Measurements from ENCODE around the gene SRL. TPM values are rescaled to one million over a fixed set of nuclear protein-coding genes. Genes with fewer than 3 reads are reported as not detected.
A peak's percentile ranks its signal among the peaks of the same experiment; 100 is the strongest.

Gene SRL
- total RNA-seq, 2 donors from 2014 or later: not detected

DNA sequence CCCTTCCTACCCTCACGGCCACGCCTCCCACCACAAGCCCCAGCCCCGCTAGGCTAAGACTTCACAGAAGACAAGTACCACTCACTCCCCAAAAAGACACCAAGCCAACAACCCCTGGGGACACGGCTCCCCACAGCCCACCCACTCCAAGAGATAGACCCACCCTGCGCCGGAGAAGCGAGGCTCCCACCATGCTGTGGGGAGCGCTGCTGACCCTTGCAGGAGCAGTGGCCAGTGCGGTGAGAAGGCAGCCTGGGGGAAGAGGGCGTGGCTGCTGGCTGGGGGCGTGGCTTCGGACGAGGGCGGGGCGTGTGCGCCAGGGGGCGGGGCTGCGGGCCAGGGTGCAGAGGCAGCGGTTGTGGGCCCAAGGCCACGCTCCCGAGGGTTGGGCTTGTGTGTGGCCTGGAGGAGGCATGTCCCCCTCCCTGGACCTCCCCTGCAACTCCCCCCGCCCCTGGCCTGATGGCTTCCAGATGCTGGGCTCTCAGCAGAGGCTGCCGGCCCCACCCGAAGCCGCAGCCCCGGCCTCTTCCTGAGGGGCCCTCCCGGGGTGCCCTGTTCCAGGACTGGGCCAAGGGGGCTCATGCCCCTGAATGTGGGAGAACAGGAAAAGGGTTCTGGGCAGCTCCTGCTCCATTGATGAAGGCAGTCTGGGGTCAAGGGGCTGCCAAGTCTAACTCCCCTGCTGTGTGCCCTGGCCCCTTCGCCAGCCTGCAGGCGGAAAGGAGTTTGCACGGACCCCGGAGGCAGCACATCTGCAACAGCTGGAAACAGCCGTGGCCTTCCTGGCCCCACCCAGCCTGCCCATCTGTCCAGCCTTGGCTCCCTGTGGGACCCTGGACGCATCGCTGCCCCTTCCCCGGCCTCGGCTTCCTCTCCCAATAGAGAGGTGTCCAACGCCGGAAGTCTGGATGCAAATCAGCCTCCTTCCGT is 21.9 kb upstream of the SRL start:
- no peak overlapping the region for H3K27ac ChIP-seq
- intact Hi-C loops (cut with DNase I): no loop called here
- ATAC-seq (peak; percentile 20), DNase-seq (peak; percentile 42 to 61 (median 57))
- no peaks in the 10 kb centered on the region for H3K9me3 ChIP-seq
- 60 to 86% methylated on average over 10 to 29 of the region's 39 CpGs for WGBS, 2 donors
- no peak overlapping the region for H3K4me3 ChIP-seq
- peaks cover 0 to 6% of the 10 kb centered on the region in 2 donors for H3K36me3 ChIP-seq (replicated peaks in 1 of 2; ENCODE audit: insufficient read depth in 1 of 2, low read depth in 2 of 2)
- TF ChIP-seq, protein P1, sequence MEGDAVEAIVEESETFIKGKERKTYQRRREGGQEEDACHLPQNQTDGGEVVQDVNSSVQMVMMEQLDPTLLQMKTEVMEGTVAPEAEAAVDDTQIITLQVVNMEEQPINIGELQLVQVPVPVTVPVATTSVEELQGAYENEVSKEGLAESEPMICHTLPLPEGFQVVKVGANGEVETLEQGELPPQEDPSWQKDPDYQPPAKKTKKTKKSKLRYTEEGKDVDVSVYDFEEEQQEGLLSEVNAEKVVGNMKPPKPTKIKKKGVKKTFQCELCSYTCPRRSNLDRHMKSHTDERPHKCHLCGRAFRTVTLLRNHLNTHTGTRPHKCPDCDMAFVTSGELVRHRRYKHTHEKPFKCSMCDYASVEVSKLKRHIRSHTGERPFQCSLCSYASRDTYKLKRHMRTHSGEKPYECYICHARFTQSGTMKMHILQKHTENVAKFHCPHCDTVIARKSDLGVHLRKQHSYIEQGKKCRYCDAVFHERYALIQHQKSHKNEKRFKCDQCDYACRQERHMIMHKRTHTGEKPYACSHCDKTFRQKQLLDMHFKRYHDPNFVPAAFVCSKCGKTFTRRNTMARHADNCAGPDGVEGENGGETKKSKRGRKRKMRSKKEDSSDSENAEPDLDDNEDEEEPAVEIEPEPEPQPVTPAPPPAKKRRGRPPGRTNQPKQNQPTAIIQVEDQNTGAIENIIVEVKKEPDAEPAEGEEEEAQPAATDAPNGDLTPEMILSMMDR (IDR thresholded peaks at IDR 0.05): no peak
- no peak for TF ChIP-seq POLR2A (IDR thresholded peaks at IDR 0.05)
- H3K4me1 ChIP-seq: peaks cover 44% of the 10 kb centered on the region
- H3K27me3 ChIP-seq: no peaks in the 10 kb centered on the region

DNA sequence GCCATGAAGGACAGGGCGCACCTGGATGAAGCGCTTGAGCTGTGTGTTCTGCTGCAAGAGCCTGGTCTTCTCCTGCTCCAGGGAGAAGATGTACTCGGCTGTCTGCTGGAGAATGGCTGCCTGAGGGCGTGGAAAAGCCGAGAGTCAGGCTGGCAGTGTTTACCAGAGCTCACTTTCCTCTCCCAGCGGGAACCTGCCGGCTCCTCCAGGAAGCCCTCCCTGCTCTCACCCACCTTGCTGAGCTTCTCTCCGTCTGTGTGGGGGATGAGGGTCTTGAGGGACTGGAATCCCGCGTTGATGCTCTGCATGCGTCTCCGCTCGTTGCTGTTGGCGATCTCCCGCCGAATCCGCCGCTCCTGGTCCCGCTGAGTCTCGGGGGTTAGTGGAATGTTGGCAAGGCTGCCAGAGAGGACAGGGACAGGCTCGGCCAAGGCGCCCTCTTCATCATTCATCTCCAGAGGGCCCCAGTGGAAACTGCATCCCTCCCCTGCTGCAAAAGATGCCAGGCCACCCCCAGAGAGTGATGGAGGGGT is 20.5 kb upstream of the SRL start:
- DNase-seq: no peak
- intact Hi-C loops (cut with DNase I): no loop called here
- no peak for ATAC-seq
- no peaks in the 10 kb centered on the region for H3K9me3 ChIP-seq
- no peak overlapping the region for H3K4me3 ChIP-seq
- peaks cover 44% of the 10 kb centered on the region for H3K4me1 ChIP-seq
- no peaks in the 10 kb centered on the region for H3K27me3 ChIP-seq
- H3K36me3 ChIP-seq (replicated peaks in 1 of 2; ENCODE audit: insufficient read depth in 1 of 2, low read depth in 2 of 2): peaks cover 0 to 6% of the 10 kb centered on the region in 2 donors
- no peak overlapping the region for H3K27ac ChIP-seq
- WGBS, 2 donors: 92 to 95% methylated on average over 7 to 22 of the region's 22 CpGs
- TF ChIP-seq, protein P1 (IDR thresholded peaks at IDR 0.05): no peak
- no peak for TF ChIP-seq POLR2A (IDR thresholded peaks at IDR 0.05)

DNA sequence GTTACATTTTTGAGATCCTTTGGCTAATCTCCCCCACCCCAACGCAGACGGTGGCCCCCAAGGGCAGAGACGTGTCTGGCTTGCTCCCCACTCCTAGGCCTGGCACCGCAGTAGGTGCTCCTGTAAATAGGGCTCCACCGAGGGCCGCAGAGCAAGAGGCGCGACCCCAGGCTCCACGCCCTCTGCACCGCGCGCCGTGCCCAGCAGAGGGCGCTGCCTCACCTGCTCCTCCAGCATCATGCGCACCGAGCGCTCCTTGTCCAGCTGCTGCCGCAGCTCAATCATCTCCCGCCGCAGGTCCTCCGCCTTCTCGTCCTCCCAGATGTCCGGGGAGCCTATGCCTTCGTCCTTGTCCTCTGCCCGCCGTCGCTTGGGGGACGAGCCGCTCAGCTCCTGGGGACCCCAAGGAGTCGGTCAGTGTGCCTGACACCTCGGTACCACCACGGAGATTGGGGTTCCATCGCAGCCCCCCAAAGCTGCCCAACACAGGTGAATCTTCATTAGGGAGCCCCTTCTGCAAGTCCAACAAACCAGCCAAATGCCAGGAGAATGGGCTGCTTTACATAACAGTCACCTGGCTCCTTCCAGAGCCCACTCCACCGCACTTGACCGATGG is 19.8 kb upstream of the SRL start:
- no peak for ATAC-seq
- intact Hi-C loops (cut with DNase I): no loop called here

DNA sequence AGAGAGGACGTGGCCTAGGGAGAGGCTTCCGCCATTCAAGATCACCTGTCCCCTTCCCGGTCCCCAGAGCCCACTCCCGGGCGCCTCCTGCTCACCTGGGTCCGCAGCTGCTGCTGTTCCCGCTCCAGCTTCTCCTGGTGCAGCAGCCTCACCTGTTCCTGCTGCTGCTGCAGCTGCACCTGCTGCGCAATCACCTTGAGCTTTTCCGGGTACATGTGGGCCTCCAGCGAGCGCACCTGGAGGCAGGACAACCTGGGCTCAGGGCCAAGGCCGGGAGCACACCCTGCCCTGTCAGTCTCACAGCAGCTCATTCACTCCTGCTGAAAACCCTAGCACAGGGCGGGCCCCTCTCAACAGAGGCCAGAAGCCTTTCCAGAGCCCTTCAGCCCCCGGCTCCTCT is 18.5 kb upstream of the SRL start:
- Histone ChIP-seq H3K27ac (peak overlapping the region; percentile 68 to 83 (median 80)), H3K4me1 (peaks cover 34% of the 10 kb centered on the region), H3K4me3 (no peak overlapping the region), H3K9me3 (no peaks in the 10 kb centered on the region), H3K36me3 (replicated peaks in 1 of 2; ENCODE audit: insufficient read depth in 1 of 2, low read depth in 2 of 2) (peaks cover 0 to 6% of the 10 kb centered on the region in 2 donors), H3K27me3 (no peaks in the 10 kb centered on the region)
- intact Hi-C loops (cut with DNase I): no loop called here
- TF ChIP-seq, protein P1 (IDR thresholded peaks at IDR 0.05): no peak
- peak in 2 of 3 donors; percentile 51 to 56 for TF ChIP-seq POLR2A (IDR thresholded peaks at IDR 0.05)
- DNase-seq (peak; percentile 91 to 97 (median 96)), ATAC-seq (peak; percentile 93)
- WGBS, 2 donors: 15 to 25% methylated on average over 8 to 14 of the region's 14 CpGs

More for the DNA sequence above, 19.8 kb upstream of the SRL start:
- DNase-seq: peak; percentile 19 to 34 (median 32)
- Histone ChIP-seq H3K36me3 (replicated peaks in 1 of 2; ENCODE audit: insufficient read depth in 1 of 2, low read depth in 2 of 2) (peaks cover 0 to 6% of the 10 kb centered on the region in 2 donors), H3K4me3 (no peak overlapping the region), H3K27me3 (no peaks in the 10 kb centered on the region), H3K27ac (peak overlapping the region in 1 of 4 donors; percentile 28), H3K4me1 (peaks cover 44% of the 10 kb centered on the region), H3K9me3 (no peaks in the 10 kb centered on the region)
- WGBS, 2 donors: 80 to 91% methylated on average over 20 to 27 of the region's 35 CpGs
- no peak for TF ChIP-seq POLR2A (IDR thresholded peaks at IDR 0.05)
- TF ChIP-seq, protein P1 (IDR thresholded peaks at IDR 0.05): peak in 6 of 7 experiments; percentile 27 to 41 (median 38)

All from body of pancreas (tissue), 4 donors.